CD4-positive, alpha-beta T cell treated with Interleukin-15 for 1 hour (primary cell): Measurements from ENCODE around the gene CKM.

Source experiments
- DNase-seq: peaks from one replicate; pipeline ENCODE4 v3.0.0-alpha.2; 2020

CKM gene

GRCh38 chr19:45322744-45323281 lies at the start of gene CKM:
CKM (minus strand) TSS chr19:45322875; CDS start chr19:45319713, 3,162 bp downstream.
- DNase-seq, result no peak

- DNase-seq, result peak; percentile 98
These were observed 47.9 kb upstream of the CKM start, which contains the start of gene ERCC2 for GRCh38 chr19:45370410-45371204. ERCC2 (minus strand) TSS chr19:45370573; CDS start chr19:45370540, 33 bp downstream.

- no peak for DNase-seq
These were observed 46.2 kb upstream of the CKM start for GRCh38 chr19:45368737-45369340.

- DNase-seq, result no peak
These were observed 45.5 kb upstream of the CKM start for GRCh38 chr19:45368127-45368526.

- no peak for DNase-seq
These were observed 42.0 kb upstream of the CKM start for GRCh38 chr19:45364696-45365095.

GRCh38 chr19:45363861-45364459 lies 41.3 kb upstream of the CKM start:
- DNase-seq, result no peak

GRCh38 chr19:45362291-45362690 lies 39.6 kb upstream of the CKM start:
- DNase-seq, result no peak

GRCh38 chr19:45361608-45362007 lies 38.9 kb upstream of the CKM start:
- no peak for DNase-seq

GRCh38 chr19:45358213-45358792 lies 35.6 kb upstream of the CKM start:
- no peak for DNase-seq

- DNase-seq, result no peak
These were observed 34.7 kb upstream of the CKM start for GRCh38 chr19:45357445-45357783.

GRCh38 chr19:45356760-45357444 lies 34.2 kb upstream of the CKM start:
- no peak for DNase-seq

- DNase-seq, result no peak
These were observed 33.2 kb upstream of the CKM start for GRCh38 chr19:45355910-45356309.

GRCh38 chr19:45355402-45355801 lies 32.7 kb upstream of the CKM start:
- DNase-seq, result no peak

- no peak for DNase-seq
These were observed 31.7 kb upstream of the CKM start for GRCh38 chr19:45354241-45354842.

GRCh38 chr19:45352914-45353796 lies 30.5 kb upstream of the CKM start:
- DNase-seq, result no peak

- no peak for DNase-seq
These were observed 29.8 kb upstream of the CKM start for GRCh38 chr19:45352471-45352870.

- DNase-seq, result no peak
These were observed 29.4 kb upstream of the CKM start for GRCh38 chr19:45352062-45352461.

- no peak for DNase-seq
These were observed 28.8 kb upstream of the CKM start for GRCh38 chr19:45351401-45351952.

- DNase-seq, result no peak
These were observed 27.9 kb upstream of the CKM start for GRCh38 chr19:45350477-45351058.

- DNase-seq, result no peak
These were observed 26.8 kb upstream of the CKM start for GRCh38 chr19:45349430-45349941.

- no peak for DNase-seq
These were observed 26.4 kb upstream of the CKM start for GRCh38 chr19:45349126-45349415.
